AG04450 (cell line): ENCODE results near the gene ALG12. TPM values are rescaled to one million over a fixed set of nuclear protein-coding genes. Genes with fewer than 3 reads are reported as not detected.
A peak's percentile ranks its signal among the peaks of the same experiment; 100 is the strongest.
"Not testable (repeated sequence)": the region's sequence is repeated elsewhere in the genome, so short reads cannot be mapped to it uniquely, and the experiment has no call there.

Experiments used
- CTCF ChIA-PET: fragments of 300-600, 350-600 bp; formaldehyde crosslinking; extraction: SDS; loops from one replicate; lab custom pipeline; 2022; ENCODE audit warnings: antibody characterized with exemption, inconsistent platforms; lab: Charles Lee
- POLR2A ChIA-PET: fragments of 350-600 bp; formaldehyde crosslinking; extraction: SDS; loops from one replicate; lab custom pipeline; 2021; ENCODE audit warnings: antibody characterized with exemption, inconsistent platforms; lab: Yijun Ruan, JAX
- DNase-seq: peaks from one replicate; pipeline ENCODE4 v3.0.0-alpha.2; 2011; ENCODE audit warnings: low read depth, low spot score
- H3K27ac ChIP-seq: one replicate; pipeline ENCODE4 v1.5.1; 2012; ENCODE audit warnings: low read depth, low read length, control low read depth
- H3K27me3 ChIP-seq: one replicate; pipeline ENCODE4 v1.6.0; 2012; ENCODE audit warnings: low read length; ENCODE audit not compliant: control insufficient read depth, insufficient read depth
- H3K4me3 ChIP-seq: 2 replicates; pipeline ENCODE4 v1.5.1; 2011; ENCODE audit warnings: mild to moderate bottlenecking, low read depth, low read length, control low read depth
- H3K9me3 ChIP-seq: 2 replicates; pipeline ENCODE4 v1.5.1; 2012; ENCODE audit warnings: low read length; ENCODE audit not compliant: control insufficient read depth, insufficient read depth
- polyA plus RNA-seq: library from polyadenylated mRNA; depleted of rRNA; stranded (reverse); fragments of >200 nt; gene quantifications from 2 replicates; pipeline ENCODE4 v1.2.3, GENCODE V29; 2011
- TF ChIP-seq, protein P1 (sequence below): IDR thresholded peaks from 2 replicates; pipeline ENCODE4 v1.5.1; 2011; ENCODE audit warnings: low read depth, low read length, control low read depth, inconsistent platforms

Gene ALG12
- polyA plus RNA-seq, 1 experiment = 5.6 TPM

DNA sequence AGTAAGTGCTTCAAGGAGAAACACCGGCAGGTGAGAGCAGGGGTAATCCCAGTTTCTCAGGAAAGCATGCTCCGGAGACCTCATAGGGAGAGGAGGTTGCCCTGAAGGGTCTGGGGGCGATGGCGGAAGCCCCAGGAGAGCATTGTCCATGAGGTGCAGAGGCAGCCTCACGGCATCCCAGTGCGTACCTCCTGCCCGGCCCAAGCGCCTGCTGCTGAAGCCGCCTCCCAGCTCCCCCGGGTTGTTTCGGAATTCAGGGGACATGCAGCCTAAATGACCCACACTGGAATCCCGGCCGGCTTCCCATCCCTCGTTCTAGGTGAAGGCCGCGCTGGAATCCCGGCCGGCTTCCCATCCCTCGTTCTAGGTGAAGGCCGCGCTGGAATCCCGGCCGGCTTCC lies 61.9 kb downstream of the ALG12 start:
- DNase-seq = no peak
- no peaks in the 10 kb centered on the region for H3K9me3 ChIP-seq
- ChIA-PET POLR2A (interaction anchor here (1.6 kb wide), 1 partner anchor 26 kb away, joined by 4 read pairs; no protein-coding TSS in a partner anchor), CTCF (no interaction called here)
- peaks cover 2% of the 10 kb centered on the region for H3K27me3 ChIP-seq
- TF ChIP-seq, protein P1, sequence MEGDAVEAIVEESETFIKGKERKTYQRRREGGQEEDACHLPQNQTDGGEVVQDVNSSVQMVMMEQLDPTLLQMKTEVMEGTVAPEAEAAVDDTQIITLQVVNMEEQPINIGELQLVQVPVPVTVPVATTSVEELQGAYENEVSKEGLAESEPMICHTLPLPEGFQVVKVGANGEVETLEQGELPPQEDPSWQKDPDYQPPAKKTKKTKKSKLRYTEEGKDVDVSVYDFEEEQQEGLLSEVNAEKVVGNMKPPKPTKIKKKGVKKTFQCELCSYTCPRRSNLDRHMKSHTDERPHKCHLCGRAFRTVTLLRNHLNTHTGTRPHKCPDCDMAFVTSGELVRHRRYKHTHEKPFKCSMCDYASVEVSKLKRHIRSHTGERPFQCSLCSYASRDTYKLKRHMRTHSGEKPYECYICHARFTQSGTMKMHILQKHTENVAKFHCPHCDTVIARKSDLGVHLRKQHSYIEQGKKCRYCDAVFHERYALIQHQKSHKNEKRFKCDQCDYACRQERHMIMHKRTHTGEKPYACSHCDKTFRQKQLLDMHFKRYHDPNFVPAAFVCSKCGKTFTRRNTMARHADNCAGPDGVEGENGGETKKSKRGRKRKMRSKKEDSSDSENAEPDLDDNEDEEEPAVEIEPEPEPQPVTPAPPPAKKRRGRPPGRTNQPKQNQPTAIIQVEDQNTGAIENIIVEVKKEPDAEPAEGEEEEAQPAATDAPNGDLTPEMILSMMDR = no peak
- no peak overlapping the region for H3K27ac ChIP-seq
- H3K4me3 ChIP-seq = no peak overlapping the region

DNA sequence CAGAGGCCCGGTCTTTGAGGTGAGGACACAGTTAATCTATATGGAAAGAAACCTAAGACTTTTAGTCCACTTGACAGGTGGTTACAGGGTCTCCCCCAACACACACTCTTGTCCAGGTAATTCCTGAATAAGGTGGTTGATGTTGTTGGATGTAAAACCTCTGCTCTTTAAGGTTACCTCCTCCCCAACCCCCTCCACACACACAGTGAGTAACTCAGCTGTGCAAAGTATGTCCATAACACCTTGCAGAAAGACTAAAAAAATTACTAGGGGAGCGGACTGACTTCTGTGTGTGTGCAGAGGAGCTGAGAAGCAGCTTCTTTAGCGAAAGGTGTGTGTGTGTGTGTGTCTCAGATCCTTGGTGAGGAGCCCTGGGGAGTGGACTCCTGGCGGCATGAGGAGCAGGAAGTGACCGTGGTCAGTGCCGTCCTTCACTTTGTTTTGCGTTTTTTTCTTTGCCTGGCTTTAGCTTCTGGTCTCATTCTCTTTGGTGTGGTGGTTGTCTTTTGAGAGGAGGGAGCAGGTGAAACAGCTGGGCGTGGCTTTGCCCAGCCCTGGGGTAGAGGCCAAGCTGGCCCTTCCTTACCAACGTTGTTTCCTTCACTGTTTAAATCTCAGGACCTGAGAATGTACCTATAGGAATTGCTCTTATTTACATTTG lies 62.9 kb downstream of the ALG12 start:
- Histone ChIP-seq H3K4me3 (peak overlapping the region; percentile 86), H3K27me3 (peaks cover 10% of the 10 kb centered on the region), H3K9me3 (no peaks in the 10 kb centered on the region; the same call in 1 of the 2 replicates), H3K27ac (no peak overlapping the region)
- TF ChIP-seq, protein P1 = no peak
- ChIA-PET CTCF (interaction anchor here (0.5 to 1.1 kb wide), 3 partner anchors 32 to 224 kb away, joined by 3 to 6 read pairs (median 4); no protein-coding TSS in a partner anchor), POLR2A (interaction anchor here (0.8 to 1.6 kb wide), 2 partner anchors 27 to 107 kb away, joined by 3 to 4 read pairs; no protein-coding TSS in a partner anchor)
- no peak for DNase-seq

DNA sequence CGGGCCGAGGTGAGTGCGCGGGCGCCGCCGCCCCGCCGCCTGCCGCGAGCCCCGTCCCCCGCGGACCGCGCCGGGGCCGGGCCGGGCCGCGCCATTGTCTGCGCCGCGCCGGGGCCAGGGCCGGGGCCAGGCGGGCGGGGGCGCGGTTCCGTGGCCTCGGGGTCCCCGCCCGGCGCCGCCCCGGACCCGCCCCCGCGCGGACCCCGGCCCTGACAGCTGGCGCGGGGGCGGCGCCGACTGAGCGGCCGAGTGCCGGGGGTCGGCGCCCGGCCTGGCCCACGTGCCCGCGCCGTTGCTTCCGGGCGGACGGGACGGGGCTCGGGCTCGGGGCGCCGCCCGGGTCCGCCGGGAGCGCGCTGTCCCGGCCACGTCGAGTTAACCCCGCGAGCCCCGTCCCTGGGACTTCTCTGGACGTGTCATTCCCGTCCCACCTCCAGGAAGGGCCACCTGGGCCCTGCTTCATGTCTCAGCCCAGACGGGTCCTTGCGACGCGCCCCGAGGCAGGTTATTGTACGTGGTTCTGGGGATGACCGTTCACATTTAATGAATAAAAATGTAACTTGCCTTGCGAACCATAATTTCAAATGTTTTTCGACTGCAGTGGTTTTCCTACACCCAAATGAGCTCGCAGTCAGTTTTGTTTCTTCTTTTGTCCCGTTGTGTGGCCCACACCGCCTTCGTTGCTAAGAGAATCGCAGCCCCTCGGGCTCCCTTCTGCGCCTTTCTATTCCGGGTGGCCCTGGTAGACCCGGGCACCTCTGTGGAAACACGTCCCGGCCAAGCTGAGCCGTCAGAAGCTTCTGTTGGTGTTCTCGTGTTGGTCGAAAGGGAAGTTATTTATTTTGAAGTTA lies 64.0 kb downstream of the ALG12 start:
- DNase-seq = no peak
- H3K27ac ChIP-seq = peak overlapping the region; percentile 57
- H3K4me3 ChIP-seq = peak overlapping the region; percentile 86
- H3K27me3 ChIP-seq = peaks cover 21% of the 10 kb centered on the region
- CTCF ChIA-PET = interaction anchor here (1.1 kb wide), 1 partner anchor 34 kb away, joined by 3 read pairs; no protein-coding TSS in a partner anchor
- TF ChIP-seq, protein P1 = no peak
- H3K9me3 ChIP-seq = no peaks in the 10 kb centered on the region; the same call in 1 of the 2 replicates
- POLR2A ChIA-PET = interaction anchor here (0.8 kb wide), 1 partner anchor 108 kb away, joined by 3 read pairs; no protein-coding TSS in a partner anchor

DNA sequence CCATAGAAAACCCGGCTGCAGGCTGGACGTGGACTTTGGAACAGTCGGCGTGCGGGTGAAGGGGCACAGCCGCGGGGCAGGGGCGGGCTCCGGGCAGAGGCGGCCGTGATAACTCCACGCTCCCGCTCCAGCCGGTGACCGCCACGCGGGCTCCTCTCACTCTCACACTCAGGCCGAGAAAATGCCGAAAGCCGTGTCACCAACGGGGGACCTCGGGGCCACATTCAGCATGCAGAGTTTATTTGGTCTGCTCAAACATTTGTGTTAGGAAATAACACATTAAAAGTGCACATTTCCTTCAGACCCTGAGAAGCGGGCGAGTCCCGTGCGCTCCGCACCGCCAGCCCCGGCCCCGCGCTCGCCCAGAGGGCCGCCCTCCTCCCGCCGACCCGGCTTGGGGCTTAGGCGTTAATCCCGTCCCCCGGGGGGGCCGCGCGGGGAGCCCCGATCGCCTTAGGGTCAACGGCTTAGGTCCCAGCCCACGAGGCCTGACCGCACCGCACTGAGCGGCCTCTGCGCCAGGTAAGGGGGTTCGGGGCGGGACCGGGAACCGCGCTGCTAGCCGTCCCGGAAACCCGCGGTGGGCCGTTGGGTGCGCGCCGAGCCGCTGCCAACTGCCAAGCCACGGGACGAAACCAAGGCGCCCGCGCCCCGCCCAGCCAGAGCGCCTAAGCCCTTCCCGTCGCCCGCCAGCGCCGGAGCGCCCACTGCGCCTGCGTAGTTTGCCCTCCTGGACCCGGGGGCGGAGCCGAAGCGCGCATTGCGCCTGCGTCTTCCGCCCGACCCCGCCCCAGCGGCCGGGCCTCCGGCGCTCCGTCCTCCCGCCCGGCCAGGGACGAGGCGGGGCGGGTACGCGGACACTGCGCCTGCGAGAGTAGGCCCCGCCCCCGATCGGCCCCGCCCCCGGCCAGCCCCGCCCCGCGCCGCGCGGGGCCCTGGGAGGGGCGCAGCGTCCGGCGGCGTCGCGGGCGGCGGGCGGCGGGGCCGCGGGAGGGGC lies 65.0 kb downstream of the ALG12 start, which contains the start of gene ZBED4:
Gene ZBED4, plus strand, starts transcription at position 947 of the 997 bp plus-strand sequence. CDS start 29,819 bp downstream, outside the sequence.
- CTCF ChIA-PET = no interaction called here

DNA sequence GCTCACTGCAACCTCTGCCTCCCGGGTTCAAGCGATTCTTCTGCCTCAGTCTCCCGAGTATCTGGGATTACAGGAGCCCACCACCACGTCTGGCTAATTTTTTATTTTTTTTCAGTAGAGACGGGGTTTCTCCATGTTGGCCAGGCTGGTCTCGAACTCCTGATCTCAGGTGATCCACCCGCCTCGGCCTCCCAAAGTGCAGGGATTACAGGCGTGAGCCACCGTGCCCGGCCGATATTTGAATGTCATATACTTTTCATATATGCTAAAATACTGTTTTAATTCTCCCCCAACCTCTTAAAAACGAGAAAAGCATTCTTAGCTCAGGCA lies 65.7 kb downstream of the ALG12 start:
- POLR2A ChIA-PET, H3K9me3 ChIP-seq, CTCF ChIA-PET, DNase-seq: not testable (repeated sequence)
- peak overlapping the region; percentile 75 for H3K4me3 ChIP-seq
- peaks cover 36% of the 10 kb centered on the region for H3K27me3 ChIP-seq
- H3K27ac ChIP-seq = peak overlapping the region; percentile 80

More for the DNA sequence above, 65.0 kb downstream of the ALG12 start, which contains the start of gene ZBED4:
- Histone ChIP-seq H3K27me3 (peaks cover 29% of the 10 kb centered on the region), H3K4me3 (peak within 1 kb of the TSS; percentile 86), H3K27ac (peak within 1 kb of the TSS; percentile 80), H3K9me3 (no peaks in the 10 kb centered on the region; the same call in 1 of the 2 replicates)
- POLR2A ChIA-PET = no interaction called here
- TF ChIP-seq, protein P1 = no peak
- peak; percentile 85 for DNase-seq
